GM12872 (cell line): ENCODE measurements around the gene BNIP3.

Experiments used
- CTCF ChIP-seq: IDR thresholded peaks from 3 replicates; pipeline ENCODE4 v1.5.1; 2011; ENCODE audit warnings: low read depth, mild to moderate bottlenecking, low read length, moderate library complexity; ENCODE audit not compliant: insufficient read depth

Gene BNIP3

GRCh38 chr10:131954356-131954965 is 27.3 kb downstream of the BNIP3 start:
- TF ChIP-seq CTCF = no peak

GRCh38 chr10:131949041-131949862 is 32.5 kb downstream of the BNIP3 start:
- TF ChIP-seq CTCF = no peak

- no peak for TF ChIP-seq CTCF
Observed at GRCh38 chr10:131948501-131948900, 33.2 kb downstream of the BNIP3 start.

- TF ChIP-seq CTCF = no peak
Observed at GRCh38 chr10:131947631-131948347, 33.9 kb downstream of the BNIP3 start.

GRCh38 chr10:131946880-131947279 is 34.8 kb downstream of the BNIP3 start:
- no peak for TF ChIP-seq CTCF

GRCh38 chr10:131946321-131946751 is 35.4 kb downstream of the BNIP3 start:
- TF ChIP-seq CTCF = no peak

GRCh38 chr10:131944976-131945695 is 36.6 kb downstream of the BNIP3 start:
- TF ChIP-seq CTCF = no peak
